GM19463 (cell line): ENCODE results near the gene EYA3.
"Not testable (repeated sequence)": the region's sequence is repeated elsewhere in the genome, so short reads cannot be mapped to it uniquely, and the experiment has no call there.

ENCODE experiments used
- ATAC-seq: cut with Tn5 transposase; IDR thresholded peaks from one replicate; pipeline ENCODE4 v1.9.1; 2021; ENCODE audit warnings: mild to moderate bottlenecking, moderate library complexity; ENCODE audit not compliant: unreplicated experiment

Gene EYA3

DNA sequence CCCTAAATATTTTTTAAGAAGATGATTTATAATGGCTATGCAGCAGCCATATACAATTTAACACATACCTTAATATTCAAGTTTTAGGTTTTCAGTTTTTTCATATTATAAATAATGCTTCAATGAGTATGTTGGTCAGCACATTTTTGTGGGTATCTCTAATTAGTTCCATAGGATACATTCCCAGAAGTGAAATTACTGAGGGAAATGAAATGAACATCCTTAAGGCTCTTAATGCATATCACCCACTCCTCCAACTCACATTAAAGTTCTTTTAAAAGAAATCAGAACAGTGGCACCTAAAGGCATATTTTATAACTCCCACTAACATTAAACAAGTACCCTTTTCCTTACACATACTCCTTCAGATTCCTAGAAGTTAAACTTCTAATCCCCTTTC lies 56.1 kb downstream of the EYA3 start:
- ATAC-seq, result no peak

DNA sequence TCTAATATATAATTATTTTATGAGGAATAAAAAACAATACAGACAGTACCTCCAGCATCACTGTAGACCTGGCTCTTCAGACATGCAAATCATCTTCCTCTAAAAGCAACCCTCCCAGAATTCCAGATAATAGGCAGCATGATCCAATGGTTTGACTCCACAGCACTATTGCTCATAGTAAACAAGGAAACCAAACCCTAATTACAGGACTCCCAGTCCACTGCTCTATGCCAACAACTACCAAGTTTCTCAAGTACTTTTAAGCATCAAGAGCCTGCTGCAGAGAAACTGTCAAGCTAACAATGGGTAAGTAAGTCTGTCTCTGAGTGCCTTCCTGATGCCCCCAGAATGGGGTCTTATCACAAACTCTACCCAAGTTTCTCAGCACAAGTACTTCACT lies 57.2 kb downstream of the EYA3 start:
- ATAC-seq, result no peak

DNA sequence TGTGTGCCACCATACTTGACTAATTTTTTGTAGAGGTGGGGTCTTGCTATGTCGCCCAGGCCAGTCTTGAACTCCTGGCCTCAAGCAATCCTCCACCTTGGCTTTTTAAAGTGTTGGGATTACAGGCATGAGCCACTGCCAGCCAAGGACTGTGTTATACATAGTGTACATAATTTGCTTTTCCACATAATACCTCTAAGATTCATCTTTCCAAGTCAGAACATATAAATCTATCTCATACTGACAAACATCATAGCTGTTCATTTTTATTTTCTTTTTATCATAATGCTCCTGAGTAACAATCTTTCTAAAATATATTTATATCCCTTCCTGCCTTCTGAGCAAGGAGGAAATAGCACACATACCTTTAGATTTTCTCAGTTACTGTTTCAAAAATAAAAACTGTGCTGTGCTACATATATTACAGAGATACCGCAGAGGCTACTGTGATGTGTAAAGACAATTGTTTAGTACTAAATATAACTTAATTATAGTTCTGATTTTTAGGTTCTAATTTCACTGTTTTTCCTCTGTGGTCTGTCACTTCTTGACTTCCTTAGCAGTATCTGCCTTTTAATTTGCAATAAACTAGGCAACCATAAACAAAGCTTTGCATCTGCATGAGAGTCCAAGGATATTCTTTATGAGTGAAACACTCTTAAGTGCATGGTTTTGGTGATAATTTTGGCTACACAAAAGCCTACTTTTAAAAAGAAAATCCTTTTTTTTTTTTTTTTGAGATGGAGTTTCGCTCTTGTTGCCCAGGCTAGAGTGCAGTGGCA lies 59.3 kb downstream of the EYA3 start:
- ATAC-seq, result no peak

DNA sequence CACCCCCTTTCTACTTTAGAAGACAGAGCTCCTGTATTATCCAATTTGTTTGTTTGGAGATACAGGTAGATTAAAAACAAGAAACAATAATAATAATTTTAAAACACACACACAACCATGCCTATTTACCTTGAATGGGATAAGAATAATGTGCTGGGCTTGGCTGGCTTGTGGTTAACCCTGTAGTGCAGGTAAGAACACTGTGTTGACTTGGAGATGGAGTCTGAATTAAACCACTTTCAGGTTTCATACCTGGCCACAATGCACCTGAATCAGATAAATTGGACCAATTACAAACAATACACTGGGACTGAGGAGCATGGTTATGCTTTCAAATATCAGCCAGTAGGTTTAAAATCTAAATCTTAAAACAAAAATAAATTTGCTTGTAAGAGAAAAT lies 60.8 kb downstream of the EYA3 start:
- no peak for ATAC-seq

DNA sequence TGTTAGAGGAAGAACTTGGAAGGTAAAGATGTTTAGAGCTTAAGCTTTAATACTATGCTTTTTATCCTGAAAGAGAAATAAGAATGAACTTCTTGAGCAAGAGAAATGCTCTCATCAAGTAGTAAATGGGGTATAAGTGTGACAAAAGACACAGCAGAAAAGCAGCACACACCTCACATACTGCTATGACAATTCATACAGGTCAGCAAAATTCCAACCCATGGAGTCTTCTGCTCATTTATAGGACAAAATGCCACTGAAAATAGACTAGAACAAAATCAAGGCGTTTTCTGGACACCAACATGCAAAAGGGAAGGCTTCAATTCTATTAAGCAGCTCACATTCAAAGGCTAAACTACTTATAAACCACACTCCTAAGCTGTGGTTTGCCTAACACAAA lies 61.2 kb downstream of the EYA3 start:
- ATAC-seq, result no peak

DNA sequence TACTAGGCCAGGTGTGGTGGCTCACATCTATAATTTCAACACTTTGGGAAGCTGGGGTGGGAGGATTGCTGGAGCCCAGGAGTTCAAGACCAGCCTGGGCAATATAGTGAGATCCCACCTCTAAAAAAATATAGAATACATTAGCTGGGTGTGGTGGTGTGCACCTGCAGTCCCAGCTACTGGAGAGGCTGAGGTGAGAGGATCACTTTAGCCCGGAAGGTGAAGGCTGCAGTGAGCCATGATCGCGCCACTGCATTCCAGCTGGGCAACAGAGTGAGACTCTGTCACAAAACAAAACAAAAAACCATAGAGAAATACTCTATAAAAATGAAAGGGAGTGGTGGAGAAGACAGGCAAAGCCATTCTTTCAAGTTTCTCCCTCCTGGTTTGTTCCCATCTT lies 62.1 kb downstream of the EYA3 start:
- no peak for ATAC-seq

DNA sequence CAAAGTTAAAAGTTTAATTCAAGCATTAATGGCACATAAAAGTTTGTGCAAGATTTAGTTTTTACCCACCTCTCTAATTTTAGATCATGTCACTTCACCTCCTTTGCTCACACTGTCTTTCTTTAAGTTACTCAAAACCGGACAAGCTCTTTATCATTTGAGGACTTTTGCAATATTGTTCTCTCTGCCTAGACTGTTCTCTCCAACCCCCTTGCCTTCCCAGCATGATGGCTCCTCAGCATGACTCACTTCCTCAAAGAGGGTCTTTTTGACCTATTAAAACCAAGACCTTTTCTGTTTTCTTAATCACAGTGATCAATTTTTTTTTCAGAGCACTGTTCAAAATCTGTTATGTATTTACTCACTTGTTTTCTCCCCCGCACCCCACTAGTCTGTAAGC lies 67.3 kb downstream of the EYA3 start:
- no peak for ATAC-seq

DNA sequence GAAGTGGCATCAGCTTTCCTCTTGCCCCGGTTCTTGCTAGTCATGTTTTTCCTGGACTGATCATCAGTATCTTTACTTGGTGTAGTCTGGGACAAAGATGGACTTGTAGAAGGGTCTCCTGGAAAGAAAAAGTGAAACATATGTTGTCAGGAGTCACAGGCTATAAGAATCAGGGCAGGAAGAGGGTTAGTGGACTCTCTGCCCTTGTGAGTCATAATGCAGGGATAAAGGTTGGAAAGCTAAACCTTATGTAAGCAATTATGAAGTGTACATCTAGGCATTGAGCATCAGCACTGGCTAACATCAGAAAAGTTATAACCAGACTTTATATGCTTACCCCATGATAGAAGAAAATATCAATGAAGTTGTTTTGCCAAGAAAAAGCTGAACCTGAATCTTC lies 77.4 kb downstream of the EYA3 start:
- no peak for ATAC-seq

DNA sequence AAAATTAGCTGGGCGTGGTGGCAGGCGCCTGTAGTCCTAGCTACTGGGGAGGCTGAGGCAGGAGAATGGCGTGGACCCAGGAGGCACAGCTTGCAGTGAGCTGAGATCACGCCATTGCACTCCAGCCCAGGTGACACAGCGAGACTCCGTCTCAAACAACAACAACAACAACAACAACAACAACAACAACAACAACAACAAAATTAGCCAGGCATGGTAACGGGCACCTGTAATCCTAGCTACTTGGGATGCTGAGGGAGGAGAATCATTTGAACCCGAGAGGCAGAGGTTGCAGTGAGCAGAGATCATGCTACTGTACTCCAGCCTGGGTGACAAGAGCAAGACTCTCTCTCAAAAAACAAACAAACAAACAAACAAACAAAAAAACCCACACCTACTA lies 85.3 kb downstream of the EYA3 start:
- not testable (repeated sequence) for ATAC-seq

DNA sequence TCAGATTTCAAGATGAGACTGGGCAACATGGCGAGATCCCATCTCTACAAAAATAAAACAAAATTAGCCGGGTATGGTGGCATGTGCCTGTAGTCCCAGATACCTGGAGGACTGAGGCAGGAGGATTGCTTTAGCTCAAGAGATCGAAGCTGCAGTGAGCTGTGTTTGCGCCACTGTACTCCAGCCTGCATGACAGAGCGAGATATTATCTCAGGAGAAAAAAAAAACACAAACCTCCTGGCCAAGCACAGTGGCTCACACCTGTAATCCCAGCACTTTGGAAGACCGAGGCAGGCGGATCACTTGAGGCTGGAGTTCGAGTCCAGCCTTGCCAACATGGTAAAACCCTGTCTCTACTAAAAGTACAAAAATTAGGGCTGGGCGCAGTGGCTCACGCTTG lies 85.8 kb downstream of the EYA3 start:
- ATAC-seq, result no peak

DNA sequence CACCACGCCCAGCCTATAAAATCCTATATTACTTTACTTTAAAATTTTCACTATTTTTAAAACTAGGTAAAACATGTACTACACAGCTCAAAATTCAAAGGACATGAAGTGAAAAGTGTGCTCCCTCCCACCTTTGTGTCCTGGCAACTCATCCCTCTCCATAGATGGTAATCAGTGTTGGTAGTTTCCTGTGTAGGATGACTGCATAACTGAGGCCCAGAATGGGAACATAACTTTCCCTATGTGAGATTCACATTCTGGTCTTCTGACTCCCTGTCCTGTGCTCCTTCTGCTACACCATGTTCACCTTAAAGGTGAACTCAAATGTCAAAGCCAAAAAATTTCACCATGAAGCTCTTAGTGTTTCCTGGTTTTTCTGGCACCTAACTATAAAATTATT lies 89.4 kb downstream of the EYA3 start:
- no peak for ATAC-seq

DNA sequence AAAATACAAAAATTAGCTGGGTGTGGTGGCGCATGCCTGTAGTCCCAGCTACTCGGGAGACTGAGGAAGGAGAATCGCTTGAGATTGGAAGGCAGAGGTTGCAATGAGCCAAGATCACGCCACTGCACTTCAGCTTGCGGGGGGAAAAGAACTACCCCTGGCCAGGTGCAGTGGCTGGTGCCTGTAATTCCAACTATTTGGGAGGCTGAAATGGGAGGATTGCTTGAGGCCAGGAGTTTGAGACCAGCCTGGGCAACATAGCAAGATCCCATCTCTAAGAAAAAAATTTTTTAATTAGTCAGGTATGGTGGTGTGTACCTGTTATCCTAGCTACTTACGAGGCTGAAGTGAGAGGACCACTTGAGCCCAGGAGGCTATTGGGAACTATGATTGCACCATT lies 93.9 kb downstream of the EYA3 start:
- ATAC-seq, result not testable (repeated sequence)

DNA sequence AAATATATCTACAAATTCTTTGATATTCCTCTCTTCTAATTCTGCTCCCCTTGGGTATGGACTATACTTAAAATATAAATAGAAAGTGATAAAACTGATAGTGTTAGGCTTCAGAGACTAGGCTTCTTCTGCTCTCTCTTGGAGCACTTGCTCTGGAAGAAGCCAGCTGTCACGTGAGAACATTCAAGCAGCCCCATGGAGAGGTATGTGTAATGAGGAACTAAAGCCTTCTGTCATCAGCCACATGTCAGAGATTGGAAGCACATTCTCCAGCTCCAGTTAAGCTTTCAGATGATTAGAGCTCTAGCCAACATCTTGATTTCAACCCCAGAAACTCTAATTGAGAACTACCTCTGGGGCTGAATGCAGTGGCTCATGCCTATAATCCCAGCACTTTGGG lies 94.3 kb downstream of the EYA3 start:
- ATAC-seq, result no peak

DNA sequence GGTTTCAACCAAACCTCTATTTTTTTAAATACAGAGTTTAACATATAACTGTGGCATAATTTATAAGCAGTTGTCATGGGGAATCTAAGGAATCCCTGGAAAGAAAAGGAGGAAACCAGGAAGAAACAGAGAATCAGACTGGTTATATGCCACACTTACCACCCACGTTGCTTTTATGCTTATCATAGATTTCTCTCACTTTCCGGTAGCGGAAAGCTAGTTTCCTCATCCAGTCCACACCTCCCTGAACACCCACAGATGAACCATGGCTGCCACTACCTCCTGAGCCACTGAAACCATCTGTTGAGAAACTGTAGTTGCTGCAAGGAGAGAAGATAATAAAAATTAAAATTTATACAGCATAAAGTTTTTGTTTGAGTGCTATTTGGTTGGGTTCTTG lies 95.2 kb downstream of the EYA3 start:
- ATAC-seq, result no peak

DNA sequence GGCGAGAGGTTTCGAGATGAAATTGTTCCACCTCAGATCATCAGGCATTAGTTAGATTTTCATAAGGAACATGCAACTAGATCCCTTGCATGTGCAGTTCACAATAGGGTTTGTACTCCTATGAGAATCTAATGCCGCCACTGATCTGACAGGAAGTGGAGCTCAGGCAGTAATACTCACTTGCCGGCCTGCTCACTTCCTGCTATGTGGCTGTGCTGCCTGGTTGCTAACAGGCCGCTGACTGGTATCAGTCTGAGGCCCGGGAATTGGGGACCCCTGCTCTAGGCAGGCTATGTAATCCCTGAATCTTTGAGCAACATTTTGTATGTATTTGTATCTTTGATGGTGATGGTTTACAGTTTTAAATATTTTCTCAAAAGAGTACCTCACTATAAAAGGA lies 96.1 kb downstream of the EYA3 start:
- ATAC-seq, result no peak

DNA sequence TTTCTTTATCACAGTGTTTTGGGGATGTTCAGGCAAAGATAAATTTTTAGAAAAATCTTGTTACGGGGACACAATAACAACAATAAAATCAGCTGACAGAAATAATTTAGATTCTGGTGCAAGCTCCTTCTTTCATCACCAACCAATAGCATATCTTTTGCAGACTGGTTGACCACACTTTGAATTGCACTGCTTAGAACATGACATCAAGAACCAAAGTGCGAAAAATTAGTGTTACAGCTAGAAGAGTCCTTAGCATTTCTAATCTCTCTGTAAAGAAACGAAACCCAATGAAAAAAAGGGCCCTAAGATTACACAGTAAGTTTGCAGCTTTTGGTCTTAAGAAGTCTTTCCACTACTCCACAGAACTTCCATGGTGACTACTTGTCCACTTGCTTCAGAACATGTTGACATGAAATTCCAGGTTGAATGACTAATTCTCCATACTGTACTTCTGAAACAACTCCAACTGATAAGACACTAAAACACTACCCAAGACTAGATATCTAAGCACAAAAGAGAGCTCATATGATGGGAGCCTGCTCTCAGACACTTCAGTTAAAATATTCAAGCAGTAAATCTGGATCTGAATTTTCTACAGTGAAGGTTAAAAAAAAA lies 97.4 kb downstream of the EYA3 start:
- ATAC-seq, result no peak

DNA sequence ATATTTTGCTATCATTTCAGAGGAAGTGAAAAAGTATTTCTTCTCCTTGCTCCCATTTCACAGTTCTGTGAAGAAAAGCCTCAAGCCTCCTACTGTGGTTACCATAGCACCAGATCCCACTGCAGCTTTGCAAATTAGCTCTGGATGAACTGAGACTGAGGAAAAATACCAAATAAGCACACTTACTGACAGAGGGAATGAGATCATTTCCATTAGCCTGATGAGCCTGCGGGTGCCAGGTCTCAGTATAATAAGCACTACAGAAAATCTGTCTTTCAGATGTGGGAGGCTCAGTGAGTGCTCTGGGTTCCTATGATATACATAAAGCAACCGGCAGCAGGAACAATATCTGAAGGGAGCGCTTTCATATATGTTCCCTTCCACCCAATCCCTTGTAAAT lies 107.3 kb downstream of the EYA3 start:
- ATAC-seq, result no peak

DNA sequence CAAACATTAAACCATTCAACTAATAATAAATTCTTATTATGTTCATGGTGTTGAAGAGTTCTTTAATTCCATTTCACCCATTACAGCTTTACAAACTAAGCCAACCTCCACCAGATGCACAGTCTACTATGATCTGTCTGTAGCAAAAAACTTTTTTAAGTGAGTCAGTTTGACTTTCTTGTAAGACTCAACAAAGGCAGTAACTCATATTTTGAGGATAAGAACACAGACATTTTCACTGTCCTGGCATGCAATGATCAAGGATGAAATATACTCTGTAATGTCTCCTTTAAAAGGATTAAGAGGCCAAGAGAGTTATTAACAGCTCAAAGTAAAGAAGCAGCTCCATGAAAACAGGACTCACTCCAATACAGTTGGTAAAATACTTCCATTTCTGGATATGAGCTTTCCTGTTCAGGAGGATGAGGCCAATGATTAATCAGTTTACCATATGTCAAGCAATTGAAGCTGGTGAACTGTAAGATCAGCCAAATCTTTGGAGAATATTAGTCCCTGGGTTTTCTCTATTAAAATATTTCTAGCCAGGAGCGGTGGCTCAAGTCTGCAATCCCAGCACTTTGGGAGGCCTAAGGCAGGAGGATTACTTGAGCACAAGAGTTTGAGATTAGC lies 108.1 kb downstream of the EYA3 start:
- no peak for ATAC-seq

DNA sequence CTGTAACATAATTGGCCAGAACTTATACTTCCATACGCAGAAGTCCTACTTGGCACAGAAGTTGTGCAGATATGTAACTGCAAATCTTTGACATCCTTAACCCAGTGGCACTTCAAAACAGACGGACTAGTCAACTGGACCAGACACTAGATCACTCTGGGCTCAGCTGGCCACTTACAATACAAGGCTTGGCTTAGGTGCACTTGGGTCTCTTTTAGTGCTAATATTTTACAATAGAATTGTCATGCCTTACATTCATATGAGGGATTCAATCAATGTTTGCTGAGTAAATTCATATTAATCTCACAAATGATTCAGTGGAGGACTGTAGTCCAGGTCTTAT lies 108.6 kb downstream of the EYA3 start:
- ATAC-seq, result no peak

DNA sequence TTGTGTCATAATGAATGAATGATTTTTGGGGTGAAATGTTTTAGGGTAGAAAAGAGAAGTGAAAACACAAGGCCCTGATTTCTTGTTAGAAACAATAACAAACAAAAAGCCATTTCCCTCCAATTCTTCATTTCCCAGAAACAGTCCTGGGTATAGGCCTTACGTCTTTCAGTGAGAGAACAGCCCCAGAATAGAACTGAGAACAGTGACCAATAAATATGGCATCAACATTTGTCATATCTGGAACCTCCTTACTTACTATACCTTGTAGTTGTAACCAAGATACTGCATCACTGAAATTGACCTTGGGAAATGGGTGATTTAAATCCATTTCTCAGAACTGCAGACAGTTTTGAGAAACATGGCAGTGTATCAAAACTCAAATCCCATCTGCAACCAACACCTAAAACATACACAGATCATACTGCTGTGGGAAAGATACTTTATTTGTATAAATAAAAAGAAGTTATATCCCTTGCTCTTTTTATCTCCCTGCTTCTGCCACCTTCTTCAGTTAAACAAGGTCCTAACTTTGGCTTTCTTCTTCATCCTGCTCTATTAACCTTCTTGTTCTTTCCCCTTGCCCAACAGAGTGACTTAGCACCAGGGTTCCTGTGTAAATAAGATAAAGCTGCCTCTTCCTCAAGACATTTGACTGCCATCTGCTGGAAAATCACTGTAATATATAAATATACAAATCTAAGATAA lies 109.1 kb downstream of the EYA3 start:
- ATAC-seq, result no peak

DNA sequence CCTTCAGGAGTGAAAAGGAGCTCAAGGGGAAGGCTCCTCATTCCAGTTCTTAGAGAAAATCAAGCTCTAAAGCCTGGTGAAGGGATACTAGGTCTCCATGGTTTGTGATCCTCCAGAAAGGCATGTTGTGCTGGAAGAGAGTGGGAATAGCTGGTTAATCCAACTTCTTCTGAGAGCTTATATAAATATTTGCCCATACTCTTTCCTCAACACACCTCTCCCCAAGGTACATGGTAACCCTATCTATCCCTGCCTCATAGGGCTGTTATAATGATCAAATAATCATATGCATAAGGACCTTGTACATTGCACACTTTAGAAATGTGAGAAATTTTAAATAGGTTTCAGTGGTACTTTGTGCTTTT lies 114.0 kb downstream of the EYA3 start:
- no peak for ATAC-seq
